ENCODE data around the gene SURF6.
"Not testable (repeated sequence)": the region's sequence is repeated elsewhere in the genome, so short reads cannot be mapped to it uniquely, and the experiment has no call there.

The SURF6 gene

DNA sequence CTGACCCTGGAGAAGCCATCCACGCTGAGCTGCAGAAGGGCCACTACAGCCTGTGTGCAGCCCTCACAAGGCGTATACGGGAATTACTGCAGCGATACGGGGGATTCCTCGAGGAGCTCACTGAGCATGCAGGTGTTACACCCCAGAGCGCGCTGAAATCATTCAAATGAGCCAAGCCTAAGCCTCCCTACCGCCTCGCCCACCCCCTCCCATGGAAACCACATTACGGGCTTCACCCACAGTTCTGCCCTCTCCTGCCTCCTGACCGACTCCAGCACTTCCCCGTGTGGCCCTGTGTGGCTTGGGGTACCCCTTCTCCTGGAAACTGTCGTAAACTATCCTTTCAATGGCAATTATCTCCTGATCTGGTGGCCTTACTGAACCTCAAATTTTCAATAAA lies 13.3 kb downstream of the SURF6 start:
- DNase-seq: no peak

DNA sequence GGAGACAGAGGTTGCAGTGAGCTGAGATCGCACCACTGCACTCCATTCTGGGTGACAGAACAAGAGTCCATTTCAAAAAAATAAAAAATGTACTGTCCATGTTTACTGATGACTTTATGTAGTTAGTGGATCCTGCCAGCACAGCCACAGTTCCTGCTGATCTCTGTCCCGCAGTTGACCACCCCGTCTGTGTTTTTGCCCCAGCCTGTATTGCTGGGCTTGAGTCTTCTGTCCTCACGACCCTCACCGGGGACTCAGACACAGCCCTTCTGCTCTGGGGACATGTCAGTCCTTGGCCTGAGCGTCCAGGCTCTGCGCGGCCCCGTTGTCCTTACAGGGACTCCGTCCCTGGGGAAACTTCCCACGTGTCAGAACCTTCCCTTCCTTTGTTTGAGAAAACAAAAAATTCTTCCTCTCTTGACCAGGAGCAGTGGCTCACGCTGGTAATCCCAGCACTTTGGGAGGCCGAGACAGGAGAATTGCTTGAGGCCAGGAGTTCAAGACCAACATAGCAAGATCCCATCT lies 14.5 kb downstream of the SURF6 start:
- DNase-seq: no peak

DNA sequence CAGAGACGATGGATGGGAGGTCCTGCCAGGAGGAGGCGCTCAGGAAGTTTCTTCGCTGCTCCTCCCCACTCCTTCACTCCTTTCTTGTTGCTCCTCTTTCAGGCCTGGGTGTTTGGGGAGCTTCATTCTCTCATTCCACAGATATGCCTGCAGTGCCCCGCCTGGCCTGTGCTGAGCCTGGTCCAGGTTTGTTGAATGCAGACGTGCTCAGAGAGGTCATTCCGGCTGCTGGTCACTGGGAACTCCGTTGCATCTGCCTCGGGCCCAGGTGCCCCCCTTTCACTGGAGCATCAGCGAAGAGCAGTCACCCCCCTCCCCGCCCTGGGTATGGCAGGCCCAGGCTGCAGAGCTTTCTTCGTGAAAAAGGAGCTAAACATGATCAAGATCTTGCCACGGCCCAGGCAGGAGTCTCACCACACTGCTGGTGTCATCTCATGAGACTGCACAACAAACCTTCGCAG lies 15.5 kb downstream of the SURF6 start:
- no peak for DNase-seq

DNA sequence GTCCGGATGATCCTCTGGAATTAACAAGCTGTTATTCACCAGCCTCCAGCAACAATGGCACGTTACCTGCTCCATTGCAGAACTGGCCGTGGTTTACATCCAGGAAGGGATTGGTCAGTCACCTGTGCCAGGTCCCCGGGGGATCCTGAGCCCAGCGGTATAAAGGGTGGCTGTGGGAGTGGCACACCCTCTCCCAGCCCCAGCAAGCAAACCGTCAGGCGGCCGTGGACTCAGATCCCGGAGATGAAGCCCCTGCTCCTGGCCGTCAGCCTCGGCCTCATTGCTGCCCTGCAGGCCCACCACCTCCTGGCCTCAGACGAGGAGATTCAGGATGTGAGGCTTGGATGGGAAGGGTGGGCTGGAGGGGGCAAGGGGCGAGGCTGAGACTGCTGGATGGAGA lies 18.4 kb downstream of the SURF6 start:
- not testable (repeated sequence) for DNase-seq

DNA sequence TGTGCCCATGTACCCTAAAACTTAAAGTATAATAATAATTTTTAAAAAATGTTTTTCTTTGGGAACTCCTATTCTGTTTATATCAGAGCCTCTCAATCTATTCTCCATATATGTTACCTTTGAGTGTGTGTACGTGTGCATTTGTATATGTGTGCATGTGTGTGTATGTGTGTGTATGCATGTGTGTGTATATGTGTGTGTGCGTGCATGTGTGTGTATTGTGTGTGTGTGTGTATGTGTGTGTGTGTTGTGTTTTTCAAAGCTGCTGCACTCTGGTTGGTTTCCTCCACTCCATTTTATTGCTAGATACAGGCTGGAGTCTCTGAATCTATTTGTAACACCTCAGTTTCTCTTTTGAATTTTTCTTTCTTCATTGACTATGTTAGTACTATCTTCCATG lies 20.0 kb downstream of the SURF6 start:
- DNase-seq: no peak

DNA sequence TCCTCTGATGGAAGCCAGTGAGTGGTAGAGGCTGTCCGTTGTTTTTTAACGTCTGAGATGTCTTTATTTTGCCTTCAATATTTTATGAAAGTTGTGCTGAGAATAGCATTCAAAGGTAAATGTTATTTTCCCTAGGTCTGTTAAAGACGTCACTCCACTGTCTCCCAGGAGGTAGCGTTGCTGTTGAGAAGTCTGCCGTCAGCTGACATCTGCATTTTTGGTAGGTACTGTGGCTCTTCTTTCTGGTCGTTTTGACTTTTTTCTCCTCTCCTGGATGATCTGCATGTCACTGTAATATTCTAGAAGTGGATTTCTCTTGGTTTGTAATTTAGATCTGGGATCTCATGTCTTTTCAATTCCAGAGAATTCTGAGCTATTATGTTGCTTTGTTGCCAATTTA lies 26.4 kb downstream of the SURF6 start:
- DNase-seq: no peak

DNA sequence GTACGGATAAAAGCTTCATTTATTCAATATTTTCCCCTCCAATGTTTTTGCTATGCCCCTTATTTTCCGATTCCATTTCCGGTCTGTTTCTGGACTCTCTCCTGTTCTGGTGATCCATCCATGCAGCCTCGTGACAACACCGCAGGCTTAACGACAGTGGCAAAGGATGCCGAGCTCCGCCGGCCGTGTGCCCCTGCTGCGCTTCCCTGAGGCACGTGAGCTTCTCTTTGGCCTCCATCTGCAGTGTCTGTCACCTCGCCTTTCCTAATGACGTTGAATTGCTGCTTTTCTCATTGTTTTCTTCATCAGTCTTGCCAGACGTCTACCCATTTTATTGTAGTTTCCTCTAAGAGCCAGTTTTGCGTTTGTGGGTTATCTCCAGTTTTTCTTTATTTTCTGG lies 28.7 kb downstream of the SURF6 start:
- DNase-seq: no peak

DNA sequence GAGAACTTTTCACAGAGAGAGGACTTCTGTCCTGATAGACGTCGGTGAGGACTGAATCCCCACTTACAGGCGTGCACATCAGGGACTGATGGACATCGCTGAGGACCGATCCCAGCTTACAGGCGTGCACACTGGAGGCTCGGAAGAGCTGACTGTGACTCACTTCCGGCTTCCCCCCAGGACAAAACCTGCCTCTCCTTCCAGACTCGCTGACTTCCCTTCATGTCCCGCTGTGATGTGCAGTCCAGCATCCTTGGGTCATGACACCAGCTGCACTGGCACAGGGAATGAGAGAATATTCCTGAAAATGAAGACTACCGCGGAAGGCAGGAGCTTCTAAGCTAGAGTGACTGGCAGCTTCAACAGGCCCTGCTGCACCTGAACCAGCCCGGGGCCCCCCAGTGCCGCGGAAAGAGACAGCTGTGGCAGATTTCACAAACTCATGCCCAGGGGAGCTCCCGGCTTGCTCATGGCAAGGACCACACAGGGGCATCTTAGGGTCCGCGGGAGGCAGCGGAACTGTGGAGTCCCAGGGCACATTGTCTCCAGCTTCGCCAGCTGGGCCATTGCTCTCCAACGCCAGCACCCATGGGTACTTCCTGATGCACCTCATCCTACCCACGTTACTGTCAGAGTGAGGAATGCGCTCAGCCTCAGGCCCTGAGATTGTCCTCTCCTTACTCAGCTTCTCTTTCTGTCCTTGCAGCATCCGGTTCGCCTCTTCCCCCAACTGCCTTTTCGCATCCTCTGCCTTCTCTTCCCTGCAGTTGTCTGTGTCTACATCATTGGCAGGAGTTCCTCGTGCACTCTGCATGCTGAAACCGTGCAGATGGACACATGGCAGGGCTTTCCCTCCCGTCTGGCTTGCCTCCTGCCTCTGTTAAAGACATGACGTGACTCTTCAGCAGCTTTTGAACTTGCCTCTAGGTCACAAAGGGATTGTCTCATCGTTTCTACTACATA lies 29.5 kb downstream of the SURF6 start:
- no peak for DNase-seq

DNA sequence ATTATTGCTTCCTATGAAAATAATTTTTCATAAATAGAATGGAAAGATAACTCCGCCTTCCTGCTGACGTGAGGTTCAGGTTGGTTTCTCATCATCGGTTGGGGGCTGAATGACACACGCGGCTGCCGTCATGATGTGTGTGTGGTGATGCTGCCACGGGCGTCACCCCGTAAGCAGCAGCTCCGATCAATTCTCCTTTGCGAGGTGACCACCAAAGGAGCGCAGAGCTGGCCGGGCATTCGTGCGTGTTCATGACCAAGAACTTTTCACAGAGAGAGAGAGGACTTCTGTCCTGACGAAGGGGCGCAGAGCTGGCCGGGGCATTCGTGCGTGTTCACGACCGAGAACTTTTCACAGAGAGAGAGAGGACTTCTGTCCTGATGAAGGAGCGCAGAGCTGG lies 30.3 kb downstream of the SURF6 start:
- no peak for DNase-seq

DNA sequence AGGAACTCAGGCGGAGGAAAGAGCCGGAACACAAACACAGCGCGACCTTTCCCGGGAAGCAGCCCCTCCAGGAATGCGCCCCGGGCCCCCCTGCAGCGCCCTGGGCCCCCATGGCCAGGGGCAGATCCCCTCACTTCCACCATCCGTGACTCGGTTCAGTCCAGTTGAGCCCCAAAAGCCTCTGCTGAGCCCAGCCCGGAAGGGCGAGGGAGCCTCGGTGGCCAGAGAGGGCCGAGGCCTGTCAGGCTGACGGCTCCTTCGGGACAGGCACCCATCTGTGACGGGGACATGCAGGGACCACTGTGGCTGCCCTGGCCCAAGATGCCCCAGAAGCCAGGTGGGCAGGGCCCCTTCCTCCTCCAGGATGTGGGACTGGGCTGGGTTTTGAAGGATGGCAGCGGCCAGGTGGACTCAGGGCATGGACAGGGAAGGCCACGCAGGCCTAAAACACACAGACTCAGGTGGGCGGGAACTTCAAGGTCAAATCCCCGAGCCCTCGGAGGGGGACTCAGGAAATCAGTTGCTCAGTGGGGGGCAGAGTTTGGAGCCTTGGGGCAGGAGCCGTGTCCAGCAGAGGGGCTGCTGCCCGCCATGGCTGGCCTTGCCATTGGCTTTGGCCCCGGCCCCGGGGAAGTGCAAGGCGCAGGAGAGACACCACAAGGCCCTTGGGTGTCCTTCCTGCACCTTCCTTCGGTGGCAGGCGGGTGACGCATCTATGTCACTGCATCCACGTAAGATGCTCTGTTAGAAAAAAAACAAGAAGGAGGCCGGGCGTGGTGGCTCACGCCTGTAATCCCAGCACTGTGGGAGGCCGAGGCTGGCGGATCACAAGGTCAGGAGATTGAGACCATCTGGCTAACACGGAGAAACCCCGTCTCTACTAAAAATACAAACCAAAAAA lies 31.3 kb downstream of the SURF6 start:
- DNase-seq: no peak

DNA sequence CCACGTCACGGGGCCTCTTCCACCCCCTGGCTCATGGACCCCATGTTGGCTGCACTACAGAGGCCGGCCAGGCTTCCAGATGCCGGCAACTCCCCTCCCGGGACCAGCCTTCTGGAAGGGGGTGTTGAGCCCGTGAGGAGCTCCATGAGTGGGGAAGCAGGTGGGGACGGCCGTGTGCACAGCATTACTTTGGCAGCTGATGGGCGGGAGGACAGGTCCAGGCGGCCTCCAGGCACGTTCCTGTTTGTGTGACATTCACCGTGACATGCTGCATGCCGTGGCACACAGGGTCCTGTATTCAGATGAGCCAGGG lies 31.9 kb downstream of the SURF6 start:
- no peak for DNase-seq

DNA sequence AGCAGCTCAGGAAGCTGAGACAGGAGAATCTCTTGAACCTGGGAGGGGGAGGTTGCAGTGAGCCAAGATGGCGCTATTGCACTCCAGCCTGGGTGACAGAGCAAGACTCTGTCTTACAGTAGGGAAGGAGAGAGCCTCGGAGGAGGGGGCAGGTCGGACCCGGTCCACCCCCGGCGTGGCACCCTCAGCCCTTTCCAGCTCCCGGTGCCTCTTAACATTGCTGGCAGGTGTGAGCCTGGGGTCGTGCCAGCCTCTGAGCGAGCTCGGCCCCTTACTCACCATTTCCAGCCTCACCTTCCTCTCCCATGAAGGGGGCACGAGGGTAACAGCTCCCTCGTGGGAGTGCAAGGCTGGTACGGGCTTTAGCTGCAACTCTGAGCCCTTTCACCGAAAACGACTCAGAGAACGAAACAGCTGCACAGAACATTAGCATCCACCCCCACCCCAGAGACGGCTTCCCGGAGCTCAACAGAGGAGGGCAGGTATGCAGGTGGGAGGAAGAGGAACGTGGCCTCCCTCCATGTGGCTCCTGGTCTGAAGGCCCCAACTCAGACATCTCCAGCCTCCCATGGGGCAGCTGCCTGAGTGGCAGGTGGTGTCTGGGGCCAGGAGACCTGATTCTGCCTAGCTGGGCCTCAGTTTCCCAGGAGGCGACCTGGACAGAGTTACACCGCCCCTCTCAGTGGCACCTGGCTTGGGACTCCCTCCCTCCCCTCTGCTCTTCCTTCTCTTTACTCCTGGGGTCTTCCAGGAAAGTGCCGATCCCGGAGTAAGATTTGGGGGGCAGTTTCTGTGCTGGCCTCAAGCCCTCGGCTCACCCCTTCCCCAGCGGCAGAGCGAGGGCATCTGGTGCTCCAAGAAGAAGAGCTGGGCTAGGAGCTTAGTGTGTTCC lies 32.5 kb downstream of the SURF6 start:
- no peak for DNase-seq

DNA sequence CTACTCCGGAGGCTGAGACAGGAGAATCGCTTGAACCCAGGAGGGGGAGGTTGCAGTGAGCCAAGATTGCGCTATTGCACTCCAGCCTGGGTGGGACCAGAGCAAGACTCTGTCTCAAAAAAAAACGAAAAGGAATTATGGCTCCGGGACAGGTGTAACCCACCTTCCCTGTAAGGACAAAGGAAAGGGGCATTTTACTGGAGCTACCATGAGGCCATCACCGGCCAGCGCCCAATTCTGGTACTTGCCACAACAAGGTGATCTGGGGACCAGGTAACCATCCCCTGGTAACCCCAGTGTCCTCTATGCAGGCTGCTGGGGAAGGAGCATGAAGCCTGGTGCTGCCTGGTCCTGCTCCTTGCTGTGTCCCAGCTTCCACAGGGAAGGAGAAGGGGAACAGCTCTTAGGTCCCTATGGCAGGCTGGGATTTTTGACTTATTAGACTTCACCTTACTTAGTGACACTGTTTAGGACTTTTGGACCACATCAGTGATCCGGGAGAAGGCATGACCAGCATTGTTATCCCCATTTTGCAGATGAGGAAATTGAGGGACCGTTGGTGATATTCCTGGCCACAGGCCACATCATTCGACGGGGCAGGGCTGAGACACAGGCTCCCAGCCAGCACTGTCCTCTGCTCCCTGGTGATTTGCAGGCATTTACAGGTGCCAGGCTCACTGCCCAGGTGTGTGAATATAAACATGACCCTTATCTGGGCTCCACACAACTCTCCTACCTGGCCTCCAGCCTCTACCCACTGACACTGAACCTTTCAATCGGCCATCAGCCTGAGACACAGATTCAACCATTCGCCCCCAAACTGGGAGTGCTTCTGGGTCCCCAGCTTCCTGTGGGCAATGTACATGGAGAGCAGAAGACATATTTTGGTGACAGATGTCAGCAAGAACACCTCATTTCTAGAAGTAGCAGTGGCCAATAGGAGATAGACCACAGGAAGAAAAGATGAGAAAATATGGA lies 34.4 kb downstream of the SURF6 start:
- no peak for DNase-seq

DNA sequence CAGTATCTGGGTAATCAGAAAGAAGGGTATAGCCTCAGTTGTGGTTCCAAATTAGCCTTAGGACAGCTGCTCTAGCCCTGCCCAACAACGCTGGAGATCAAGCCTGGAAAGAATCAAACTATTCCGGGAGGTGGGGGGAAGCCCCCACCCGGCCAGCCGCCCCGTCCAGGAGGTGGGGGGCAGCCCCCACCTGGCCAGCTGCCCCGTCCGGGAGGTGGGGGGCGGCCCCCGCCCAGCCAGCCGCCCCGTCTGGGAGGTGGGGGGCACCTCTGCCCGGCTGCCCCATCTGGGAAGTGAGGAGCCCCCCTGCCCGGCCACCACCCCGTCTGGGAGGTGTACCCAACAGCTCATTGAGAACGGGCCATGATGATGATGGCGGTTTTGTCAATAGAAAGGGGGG lies 36.0 kb downstream of the SURF6 start:
- not testable (repeated sequence) for DNase-seq

DNA sequence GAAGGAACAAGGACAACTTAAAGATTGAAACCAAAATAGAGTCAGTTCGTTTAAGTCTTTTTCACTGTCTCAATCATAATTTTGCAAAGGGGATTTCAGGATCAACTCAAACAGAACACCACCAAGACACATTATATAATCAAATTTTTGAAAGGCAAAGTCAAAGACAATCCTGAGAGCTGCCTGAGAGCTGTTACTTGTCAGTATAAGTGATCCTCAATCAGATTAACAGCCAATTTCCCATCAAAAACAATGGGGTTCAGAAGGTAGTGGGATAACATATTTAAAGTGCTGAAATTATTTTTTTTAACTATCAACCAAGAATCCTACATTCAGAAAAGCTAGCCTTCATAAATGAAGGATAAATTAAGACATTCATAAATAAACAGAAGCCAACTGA lies 41.7 kb downstream of the SURF6 start:
- DNase-seq: no peak

DNA sequence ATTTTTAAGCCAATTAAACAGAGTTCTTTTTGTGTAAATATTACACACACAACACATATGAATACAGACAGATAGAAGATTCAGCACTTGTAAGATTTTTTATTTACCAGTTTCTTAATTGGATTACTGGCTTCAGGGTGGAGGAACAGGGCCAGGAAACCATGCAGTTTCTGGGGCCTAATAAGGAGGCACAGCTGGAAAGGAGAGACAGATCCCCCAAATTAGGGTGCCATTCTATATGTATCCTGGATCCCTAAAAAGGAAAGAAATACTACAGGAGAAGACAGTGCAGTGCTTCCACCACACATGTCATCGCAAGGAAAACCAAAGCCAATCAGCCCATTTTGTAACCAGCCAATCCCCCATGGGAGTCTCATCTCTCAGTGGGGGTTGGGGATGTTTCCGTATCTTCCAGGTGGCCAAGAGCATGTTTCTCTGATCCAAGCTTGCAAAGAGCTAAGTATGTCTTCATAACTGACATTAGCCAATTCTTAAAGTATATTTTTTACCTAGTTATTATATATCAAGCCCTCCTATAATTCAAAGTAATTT lies 45.2 kb downstream of the SURF6 start:
- no peak for DNase-seq

DNA sequence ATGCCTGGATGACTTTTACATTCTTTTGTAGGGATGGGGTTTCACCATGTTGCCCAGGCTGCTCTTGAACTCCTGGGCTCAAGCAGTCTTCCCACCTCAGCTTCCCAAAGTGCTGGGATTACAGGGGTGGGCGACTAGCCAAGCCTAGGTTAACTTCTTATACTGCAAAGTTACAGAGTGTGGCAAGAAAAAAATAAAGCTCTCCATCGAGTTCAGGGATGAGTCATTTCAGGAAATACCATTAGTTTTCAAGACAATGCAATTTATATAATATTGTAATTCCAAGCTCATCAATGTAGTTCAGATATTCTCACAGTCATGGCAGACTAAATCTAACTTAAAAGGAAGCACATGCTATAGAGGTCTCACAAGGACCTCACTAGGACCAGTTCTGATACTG lies 49.5 kb downstream of the SURF6 start:
- no peak for DNase-seq

DNA sequence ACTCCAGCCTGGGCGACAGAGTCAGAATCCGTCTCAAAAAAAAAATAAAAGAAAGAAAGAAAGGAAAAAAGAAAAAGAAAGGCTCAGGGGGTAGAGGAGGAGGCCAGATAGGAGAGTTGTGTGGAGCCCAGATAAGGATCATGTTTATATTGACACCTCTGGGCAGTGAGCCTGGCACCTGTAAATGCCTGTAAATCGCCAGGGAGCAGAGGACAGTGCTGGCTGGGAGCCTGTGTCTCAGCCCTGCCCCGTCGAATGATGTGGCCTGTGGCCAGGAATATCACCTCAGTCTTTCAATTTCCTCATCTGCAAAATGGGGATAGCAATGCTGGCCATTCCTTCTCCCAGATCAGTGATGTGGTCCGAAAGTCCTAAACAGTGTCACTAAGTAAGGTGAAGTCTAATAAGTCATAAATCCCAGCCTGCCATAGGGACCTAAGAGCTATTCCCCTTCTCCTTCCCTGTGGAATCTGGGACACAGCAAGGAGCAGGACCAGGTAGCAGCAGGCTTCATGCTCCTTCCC lies 50.7 kb downstream of the SURF6 start:
- no peak for DNase-seq

DNA sequence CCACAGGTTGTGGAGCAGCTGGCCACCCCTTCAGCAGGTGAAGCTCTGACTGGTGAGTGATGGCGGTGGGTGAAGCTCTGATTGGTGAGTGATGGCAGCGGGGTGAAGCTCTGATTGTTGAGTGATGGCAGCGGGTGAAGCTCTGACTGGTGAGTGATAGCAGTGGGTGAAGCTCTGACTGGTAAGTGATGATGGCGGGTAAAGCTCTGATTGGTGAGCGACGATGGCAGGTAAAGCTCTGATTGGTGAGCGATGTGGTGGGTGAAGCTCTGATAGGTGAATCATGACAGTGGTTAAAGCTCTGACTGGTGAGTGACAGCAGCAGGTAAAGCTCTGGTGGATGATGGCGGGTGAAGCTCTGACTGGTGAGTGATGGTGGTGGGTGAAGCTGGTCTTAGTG lies 51.6 kb downstream of the SURF6 start:
- no peak for DNase-seq

DNA sequence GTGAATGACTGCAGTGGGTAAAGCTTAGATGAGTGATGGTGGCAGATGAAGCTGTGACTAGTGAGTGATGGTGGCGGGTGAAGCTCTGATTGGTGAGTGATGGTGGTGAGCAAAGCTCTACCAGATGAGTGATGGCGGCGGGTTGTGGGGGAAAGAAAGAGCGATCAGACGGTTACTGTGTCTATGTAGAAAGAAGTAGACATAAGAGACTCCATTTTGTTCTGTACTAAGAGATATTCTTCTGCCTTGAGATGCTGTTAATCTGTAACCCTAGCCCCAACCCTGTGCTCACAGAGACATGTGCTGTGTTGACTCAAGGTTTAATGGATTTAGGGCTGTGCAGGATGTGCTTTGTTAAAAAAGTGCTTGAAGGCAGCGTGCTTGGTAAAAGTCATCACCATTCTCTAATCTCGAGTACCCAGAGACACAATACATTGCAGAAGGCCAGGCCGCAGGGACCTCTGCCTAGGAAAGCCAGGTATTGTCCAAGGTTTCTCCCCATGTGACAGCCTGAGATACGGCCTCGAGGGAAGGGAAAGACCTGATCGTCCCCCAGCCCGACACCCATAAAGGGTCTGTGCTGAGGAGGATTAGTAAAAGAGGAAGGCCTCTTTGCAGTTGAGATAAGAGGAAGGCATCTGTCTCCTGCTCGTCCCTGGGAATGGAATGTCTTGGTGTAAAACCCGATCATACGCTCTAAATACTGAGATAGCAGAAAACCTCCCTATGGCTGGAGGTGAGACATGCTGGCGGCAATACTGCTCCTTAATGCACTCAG lies 52.5 kb downstream of the SURF6 start:
- DNase-seq: not testable (repeated sequence)

Data from activated CD4-positive, CD25-positive, alpha-beta regulatory T cell treated with anti-CD3 and anti-CD28 coated beads, Interleukin-2, amount 50 U/mL, for 72 hours (primary cell).